ENCODE results near the gene VPS4B. TPM values are rescaled to one million over a fixed set of nuclear protein-coding genes. Genes with fewer than 3 reads are reported as not detected.

VPS4B gene
- total RNA-seq, 2 donors from 2014 or later = 28.3 to 31.7 TPM

- H3K4me3 ChIP-seq = no peak overlapping the region
- DNase-seq (ENCODE audit: low spot score) = no peak
- TF ChIP-seq CTCF (IDR thresholded peaks at IDR 0.05) (no peak), POLR2A (IDR thresholded peaks at IDR 0.05) (no peak), POLR2AphosphoS5 (IDR thresholded peaks at IDR 0.05) (no peak)
- WGBS = 85% methylated on average over 7 of the region's 7 CpGs
- intact Hi-C loops (cut with DNase I) = no loop called here
- no peaks in the 10 kb centered on the region for H3K4me1 ChIP-seq (replicated peaks)
- H3K36me3 ChIP-seq = peaks cover 0 to 12% of the 10 kb centered on the region in 2 donors
- H3K27ac ChIP-seq = no peak overlapping the region
- no peaks in the 10 kb centered on the region for H3K27me3 ChIP-seq (replicated peaks; ENCODE audit: insufficient read depth)
- no peaks in the 10 kb centered on the region for H3K9me3 ChIP-seq
These were observed 65.9 kb downstream of the VPS4B start for GRCh38 chr18:63356272-63356896.

GRCh38 chr18:63350230-63350629 lies 72.0 kb downstream of the VPS4B start:
- DNase-seq (ENCODE audit: low spot score) = no peak
- no peaks in the 10 kb centered on the region for H3K4me1 ChIP-seq (replicated peaks)
- H3K27ac ChIP-seq = no peak overlapping the region
- intact Hi-C loops (cut with DNase I) = no loop called here
- 50% methylated on average over 2 of the region's 2 CpGs for WGBS
- peaks cover 0 to 13% of the 10 kb centered on the region in 2 donors for H3K36me3 ChIP-seq
- no peaks in the 10 kb centered on the region for H3K9me3 ChIP-seq
- no peak for TF ChIP-seq POLR2AphosphoS5 (IDR thresholded peaks at IDR 0.05)
- TF ChIP-seq CTCF (IDR thresholded peaks at IDR 0.05) = no peak
- TF ChIP-seq POLR2A (IDR thresholded peaks at IDR 0.05) = no peak
- no peaks in the 10 kb centered on the region for H3K27me3 ChIP-seq (replicated peaks; ENCODE audit: insufficient read depth)
- no peak overlapping the region for H3K4me3 ChIP-seq

GRCh38 chr18:63348508-63349136 lies 73.7 kb downstream of the VPS4B start:
- Histone ChIP-seq H3K36me3 (peaks cover 0 to 8% of the 10 kb centered on the region in 2 donors), H3K4me1 (replicated peaks) (no peaks in the 10 kb centered on the region), H3K9me3 (no peaks in the 10 kb centered on the region), H3K27ac (no peak overlapping the region), H3K27me3 (replicated peaks; ENCODE audit: insufficient read depth) (no peaks in the 10 kb centered on the region), H3K4me3 (no peak overlapping the region)
- TF ChIP-seq POLR2A (IDR thresholded peaks at IDR 0.05) (no peak), POLR2AphosphoS5 (IDR thresholded peaks at IDR 0.05) (no peak), CTCF (IDR thresholded peaks at IDR 0.05) (no peak)
- WGBS = 92% methylated on average over 7 of the region's 7 CpGs
- intact Hi-C loops (cut with DNase I) = no loop called here
- DNase-seq (ENCODE audit: low spot score) = no peak

- intact Hi-C loops (cut with DNase I) = no loop called here
These were observed 75.6 kb downstream of the VPS4B start for GRCh38 chr18:63346480-63347183.

More at GRCh38 chr18:63346480-63347183, 75.6 kb downstream of the VPS4B start:
- TF ChIP-seq POLR2AphosphoS5 (IDR thresholded peaks at IDR 0.05) (no peak), POLR2A (IDR thresholded peaks at IDR 0.05) (no peak), CTCF (IDR thresholded peaks at IDR 0.05) (no peak)
- H3K4me3 ChIP-seq = no peak overlapping the region
- DNase-seq (ENCODE audit: low spot score) = peak; percentile 27
- peak overlapping the region; percentile 4 to 64 for H3K27ac ChIP-seq
- 53% methylated on average over 7 of the region's 7 CpGs for WGBS
- peaks cover 0 to 7% of the 10 kb centered on the region in 2 donors for H3K36me3 ChIP-seq
- H3K27me3 ChIP-seq (replicated peaks; ENCODE audit: insufficient read depth) = no peaks in the 10 kb centered on the region
- H3K4me1 ChIP-seq (replicated peaks) = no peaks in the 10 kb centered on the region
- no peaks in the 10 kb centered on the region for H3K9me3 ChIP-seq

Data from prostate gland (tissue), 2 donors.